ENCODE measurements around the gene CCDC152. TPM values are rescaled to one million over a fixed set of nuclear protein-coding genes. Genes with fewer than 3 reads are reported as not detected.

The CCDC152 gene
- total RNA-seq, 6 donors from 2014 or later: 0.11 to 8.4 (median 0.58) TPM

GRCh38 chr5:42826757-42827515 lies 70.3 kb downstream of the CCDC152 start:
- ATAC-seq (ENCODE audit: low FRiP score in 2 of 2) (no peak), DNase-seq (no peak)
- H3K4me1 ChIP-seq: peaks cover 0 to 2% (median 0%) of the 10 kb centered on the region in 4 donors
- H3K36me3 ChIP-seq: no peaks in the 10 kb centered on the region
- no peak for TF ChIP-seq EP300 (IDR thresholded peaks at IDR 0.05)
- no peak for TF ChIP-seq POLR2A (IDR thresholded peaks at IDR 0.05)
- no peak for TF ChIP-seq POLR2AphosphoS5 (IDR thresholded peaks at IDR 0.05)
- no peak for TF ChIP-seq CTCF (IDR thresholded peaks at IDR 0.05)
- no peaks in the 10 kb centered on the region for H3K9me3 ChIP-seq
- no peak overlapping the region for H3K27ac ChIP-seq
- no peaks in the 10 kb centered on the region for H3K27me3 ChIP-seq
- 54 to 69% methylated on average over 2 of the region's 2 CpGs for WGBS, 2 donors
- H3K4me3 ChIP-seq: no peak overlapping the region

GRCh38 chr5:42828671-42829070 lies 72.1 kb downstream of the CCDC152 start:
- no peak for DNase-seq
- WGBS, 2 donors: 48 to 53% methylated on average over 2 of the region's 2 CpGs
- Histone ChIP-seq H3K4me3 (no peak overlapping the region), H3K27me3 (no peaks in the 10 kb centered on the region), H3K36me3 (no peaks in the 10 kb centered on the region), H3K27ac (no peak overlapping the region), H3K4me1 (peaks cover 0 to 2% (median 0%) of the 10 kb centered on the region in 4 donors), H3K9me3 (no peaks in the 10 kb centered on the region)
- TF ChIP-seq CTCF (IDR thresholded peaks at IDR 0.05): no peak
- no peak for TF ChIP-seq POLR2A (IDR thresholded peaks at IDR 0.05)
- no peak for TF ChIP-seq EP300 (IDR thresholded peaks at IDR 0.05)
- TF ChIP-seq POLR2AphosphoS5 (IDR thresholded peaks at IDR 0.05): no peak
- no peak for ATAC-seq (ENCODE audit: low FRiP score in 2 of 2)

GRCh38 chr5:42830924-42831323 lies 74.3 kb downstream of the CCDC152 start:
- Histone ChIP-seq H3K9me3 (no peaks in the 10 kb centered on the region), H3K36me3 (no peaks in the 10 kb centered on the region), H3K27ac (no peak overlapping the region), H3K27me3 (no peaks in the 10 kb centered on the region), H3K4me1 (peaks cover 0 to 2% (median 0%) of the 10 kb centered on the region in 4 donors), H3K4me3 (no peak overlapping the region)
- TF ChIP-seq EP300 (IDR thresholded peaks at IDR 0.05) (no peak), POLR2AphosphoS5 (IDR thresholded peaks at IDR 0.05) (no peak), CTCF (IDR thresholded peaks at IDR 0.05) (no peak), POLR2A (IDR thresholded peaks at IDR 0.05) (no peak)
- WGBS, 2 donors: 89 to 93% methylated on average over 2 of the region's 2 CpGs
- ATAC-seq (ENCODE audit: low FRiP score in 2 of 2) (no peak), DNase-seq (no peak)

- H3K36me3 ChIP-seq: no peaks in the 10 kb centered on the region
- no peak for TF ChIP-seq POLR2AphosphoS5 (IDR thresholded peaks at IDR 0.05)
- DNase-seq (no peak), ATAC-seq (ENCODE audit: low FRiP score in 2 of 2) (no peak)
- no peak overlapping the region for H3K4me3 ChIP-seq
- H3K9me3 ChIP-seq: no peaks in the 10 kb centered on the region
- no peak overlapping the region for H3K27ac ChIP-seq
- no peaks in the 10 kb centered on the region for H3K27me3 ChIP-seq
- no peaks in the 10 kb centered on the region for H3K4me1 ChIP-seq
- 96 to 100% methylated on average over 5 of the region's 5 CpGs for WGBS, 2 donors
Measured at GRCh38 chr5:42832060-42832459, 75.4 kb downstream of the CCDC152 start.

- Histone ChIP-seq H3K36me3 (no peaks in the 10 kb centered on the region), H3K4me3 (no peak overlapping the region), H3K9me3 (no peaks in the 10 kb centered on the region), H3K4me1 (peaks cover 5 to 15% (median 11%) of the 10 kb centered on the region in 4 donors), H3K27me3 (no peaks in the 10 kb centered on the region), H3K27ac (peak overlapping the region in 2 of 4 donors; percentile 19 to 45)
- ATAC-seq (ENCODE audit: low FRiP score in 2 of 2): peak in 1 of 2 donors; percentile 48
- peak in 1 of 4 donors; percentile 66 for TF ChIP-seq EP300 (IDR thresholded peaks at IDR 0.05)
- TF ChIP-seq POLR2A (IDR thresholded peaks at IDR 0.05): no peak
- peak in 1 of 2 donors; percentile 53 for TF ChIP-seq POLR2AphosphoS5 (IDR thresholded peaks at IDR 0.05)
- TF ChIP-seq CTCF (IDR thresholded peaks at IDR 0.05): no peak
- DNase-seq: peak; percentile 66 to 79
- WGBS, 2 donors: 78 to 93% methylated on average over 11 to 17 of the region's 25 CpGs
Measured at GRCh38 chr5:42836070-42836769, 79.6 kb downstream of the CCDC152 start.
